NCI-H146 treated with DMSO at 0.1 percent for 48 hours (cell line): ENCODE data around the gene TMEM61.

Experiments
- DNase-seq: peaks from one replicate; lab custom pipeline; 2025; ENCODE audit not compliant: unreplicated experiment; lab: John Stamatoyannopoulos, UW

TMEM61 gene

DNA sequence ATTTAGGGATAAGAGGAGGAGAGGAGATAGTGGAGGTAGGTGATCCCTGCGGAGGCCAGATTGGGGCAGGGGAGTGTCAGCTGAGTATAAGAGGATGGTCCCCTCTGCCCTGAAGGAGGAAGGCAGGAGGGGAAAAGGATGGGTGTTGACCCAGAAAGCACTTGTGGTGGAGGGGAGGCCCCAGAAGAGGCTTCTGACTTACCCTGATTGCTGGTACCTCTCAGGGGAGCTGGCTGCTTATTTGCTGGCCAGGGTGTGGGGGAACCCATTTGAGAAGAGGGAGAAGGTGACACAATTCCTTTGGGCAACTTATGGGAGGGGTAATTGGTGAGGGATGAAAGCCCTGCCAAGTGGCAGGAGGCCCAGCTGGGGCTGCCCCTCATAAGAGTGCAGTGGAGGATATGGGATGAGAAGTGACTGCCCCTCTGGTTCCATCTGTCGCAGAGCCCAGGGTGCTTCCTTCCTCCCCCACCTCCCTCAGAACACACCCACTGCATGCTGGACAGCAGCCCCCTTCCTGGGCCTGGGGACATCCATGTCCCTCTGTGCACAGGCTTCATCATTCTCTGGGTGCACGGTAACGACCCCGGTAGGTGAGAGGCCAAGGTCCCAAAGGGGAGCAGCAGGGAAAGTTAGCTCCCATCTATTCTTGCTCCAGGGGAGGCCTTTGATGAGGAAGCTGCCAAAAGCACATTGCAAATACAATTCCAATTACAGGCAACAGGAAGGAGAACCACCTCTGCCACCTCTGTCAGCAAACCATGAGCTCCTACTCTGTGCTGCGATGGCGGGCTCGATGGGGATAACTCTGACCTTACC lies 57.5 kb downstream of the TMEM61 start:
- DNase-seq: no peak

DNA sequence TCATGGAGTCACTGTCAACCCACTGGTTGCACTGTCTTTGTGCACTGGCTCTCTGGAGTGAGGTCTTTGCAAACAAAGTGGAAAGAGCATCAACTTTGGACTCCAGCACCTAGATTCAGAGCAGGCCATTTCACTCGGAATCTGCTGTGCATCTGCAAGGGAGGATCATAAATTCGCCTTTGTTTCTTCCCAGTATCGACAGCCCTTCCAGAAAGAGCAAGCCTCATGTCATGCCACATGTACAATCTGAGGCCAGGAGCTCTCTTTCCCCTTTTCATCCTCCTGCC lies 58.1 kb downstream of the TMEM61 start:
- DNase-seq: no peak

DNA sequence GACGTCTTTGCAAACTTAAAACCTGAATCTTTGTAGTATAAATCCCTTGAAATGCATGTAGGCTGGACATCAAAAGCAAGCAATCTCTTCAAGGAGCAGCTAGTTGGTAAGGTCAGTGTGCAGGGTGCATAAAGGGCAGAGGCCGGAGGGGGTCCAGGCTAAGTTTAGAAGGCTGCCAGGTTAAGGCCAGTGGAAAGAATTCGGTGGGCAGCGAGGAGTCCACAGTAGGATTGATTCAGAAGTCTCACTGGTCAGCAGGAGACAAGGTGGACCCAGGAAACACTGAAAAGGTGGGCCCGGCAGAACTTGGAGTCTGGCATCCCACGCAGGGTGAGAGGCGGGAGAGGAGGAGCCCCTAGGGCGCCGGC lies 58.5 kb downstream of the TMEM61 start:
- DNase-seq: no peak

DNA sequence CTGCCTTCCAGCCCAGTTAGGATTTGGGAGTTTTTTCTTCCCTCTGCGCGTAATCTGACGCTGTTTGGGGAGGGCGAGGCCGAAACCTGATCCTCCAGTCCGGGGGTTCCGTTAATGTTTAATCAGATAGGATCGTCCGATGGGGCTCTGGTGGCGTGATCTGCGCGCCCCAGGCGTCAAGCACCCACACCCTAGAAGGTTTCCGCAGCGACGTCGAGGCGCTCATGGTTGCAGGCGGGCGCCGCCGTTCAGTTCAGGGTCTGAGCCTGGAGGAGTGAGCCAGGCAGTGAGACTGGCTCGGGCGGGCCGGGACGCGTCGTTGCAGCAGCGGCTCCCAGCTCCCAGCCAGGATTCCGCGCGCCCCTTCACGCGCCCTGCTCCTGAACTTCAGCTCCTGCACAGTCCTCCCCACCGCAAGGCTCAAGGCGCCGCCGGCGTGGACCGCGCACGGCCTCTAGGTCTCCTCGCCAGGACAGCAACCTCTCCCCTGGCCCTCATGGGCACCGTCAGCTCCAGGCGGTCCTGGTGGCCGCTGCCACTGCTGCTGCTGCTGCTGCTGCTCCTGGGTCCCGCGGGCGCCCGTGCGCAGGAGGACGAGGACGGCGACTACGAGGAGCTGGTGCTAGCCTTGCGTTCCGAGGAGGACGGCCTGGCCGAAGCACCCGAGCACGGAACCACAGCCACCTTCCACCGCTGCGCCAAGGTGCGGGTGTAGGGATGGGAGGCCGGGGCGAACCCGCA lies 59.1 kb downstream of the TMEM61 start, which contains the start of gene PCSK9:
TSS of gene PCSK9 (plus strand) at position 207 of the 741 bp plus-strand sequence. CDS start at position 497, 290 bp downstream.
- DNase-seq: peak; percentile 11

DNA sequence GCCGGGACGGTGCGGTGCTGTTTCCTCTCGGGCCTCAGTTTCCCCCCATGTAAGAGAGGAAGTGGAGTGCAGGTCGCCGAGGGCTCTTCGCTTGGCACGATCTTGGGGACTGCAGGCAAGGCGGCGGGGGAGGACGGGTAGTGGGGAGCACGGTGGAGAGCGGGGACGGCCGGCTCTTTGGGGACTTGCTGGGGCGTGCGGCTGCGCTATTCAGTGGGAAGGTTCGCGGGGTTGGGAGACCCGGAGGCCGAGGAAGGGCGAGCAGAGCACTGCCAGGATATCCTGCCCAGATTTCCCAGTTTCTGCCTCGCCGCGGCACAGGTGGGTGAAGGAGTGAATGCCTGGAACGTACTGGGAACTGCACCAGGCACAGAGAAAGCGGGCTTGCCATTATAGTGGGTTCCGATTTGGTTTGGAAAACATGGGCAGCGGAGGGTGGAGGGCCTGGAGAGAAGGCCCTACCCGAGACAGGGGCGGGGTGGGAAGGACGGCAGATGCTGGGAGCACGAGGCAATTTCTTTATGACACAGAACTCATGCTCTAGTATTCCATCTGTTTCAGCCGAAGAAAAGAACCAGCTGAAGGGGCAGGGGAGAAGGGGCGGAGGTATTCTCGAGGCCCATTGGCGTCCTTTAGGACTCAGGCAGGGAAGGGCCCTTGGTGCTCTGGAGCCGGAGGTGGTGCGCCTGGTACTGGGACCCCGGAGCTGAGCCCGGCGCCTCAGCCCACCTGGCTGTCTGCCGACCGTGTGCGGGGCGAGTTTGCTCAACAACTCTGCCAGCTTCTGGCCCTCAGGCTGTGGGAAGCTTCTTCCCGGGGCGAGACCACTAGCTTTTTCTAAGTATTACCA lies 59.9 kb downstream of the TMEM61 start:
- no peak for DNase-seq

DNA sequence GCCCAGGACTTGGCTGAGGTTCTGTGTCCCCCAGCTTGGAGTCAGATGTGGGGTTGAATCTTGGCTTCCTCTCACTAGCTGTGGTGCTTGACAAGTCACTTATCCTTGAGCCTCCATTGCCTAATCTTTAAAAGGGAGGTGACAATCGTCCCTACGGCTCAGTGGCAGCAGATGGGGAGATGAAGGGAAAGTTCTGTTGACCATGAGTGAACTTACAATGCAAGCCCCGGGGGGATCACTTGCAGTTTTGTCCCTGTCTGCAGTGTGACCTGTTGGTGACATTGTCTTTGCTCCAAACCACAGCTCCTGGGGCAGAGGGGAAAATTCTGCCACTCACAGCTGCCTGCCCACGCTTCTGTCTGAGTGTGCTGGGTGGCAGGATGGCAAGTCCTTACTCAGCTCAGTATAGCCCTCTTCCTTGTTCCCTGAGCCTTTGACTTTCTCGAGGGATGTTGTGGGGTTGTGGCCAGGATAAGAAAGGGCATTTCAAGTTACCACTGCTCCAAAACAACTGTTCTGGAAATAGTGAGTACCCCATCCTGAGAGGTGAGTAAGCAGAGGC lies 60.6 kb downstream of the TMEM61 start:
- no peak for DNase-seq

DNA sequence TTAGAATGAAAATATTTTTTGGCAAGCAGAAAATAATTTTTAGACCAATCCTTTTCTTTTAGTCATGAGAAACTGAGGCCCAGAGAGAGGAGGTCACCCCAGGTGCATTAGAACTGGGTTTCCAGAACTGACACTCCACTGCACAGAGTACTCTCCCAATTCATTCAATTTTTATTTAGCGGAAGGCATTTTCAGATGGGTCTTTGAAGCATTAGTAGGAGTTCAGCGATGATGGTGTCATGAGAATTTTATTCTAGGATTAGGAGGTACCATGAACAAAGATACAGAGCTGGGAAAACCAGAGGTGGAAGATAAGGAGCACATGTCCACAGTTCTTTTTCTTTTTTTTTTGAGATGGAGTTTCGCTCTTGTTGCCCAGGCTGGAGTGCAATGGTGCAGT lies 61.2 kb downstream of the TMEM61 start:
- DNase-seq: no peak
